ENCODE results near the gene GPR85. TPM values are rescaled to one million over a fixed set of nuclear protein-coding genes. Genes with fewer than 3 reads are reported as not detected.

The GPR85 gene
- total RNA-seq, 2 experiments from 2014 or later: not detected

- Histone ChIP-seq H3K27me3 (ENCODE audit: control insufficient read depth in 1 of 2, insufficient read depth in 2 of 2, low read length in 2 of 2) (peaks cover 0 to 5% of the 10 kb centered on the region in 2 experiments), H3K4me1 (ENCODE audit: insufficient read depth, low read length) (no peaks in the 10 kb centered on the region), H3K9me3 (ENCODE audit: control insufficient read depth in 1 of 2, insufficient read depth in 1 of 2, low read length in 2 of 2) (no peaks in the 10 kb centered on the region), H3K27ac (ENCODE audit: low read depth in 1 of 2, low read length in 2 of 2) (no peak overlapping the region), H3K36me3 (ENCODE audit: insufficient read depth, low read length) (no peaks in the 10 kb centered on the region), H3K4me3 (ENCODE audit: low read length) (no peak overlapping the region)
- POLR2A ChIA-PET: no interaction called here
- CTCF ChIA-PET: no interaction called here
- peaks cover 2% of the 10 kb centered on the region for H3K9me3 Mint-ChIP-seq
- H3K4me3 Mint-ChIP-seq: no peak overlapping the region
- H3K4me1 Mint-ChIP-seq (ENCODE audit: low read depth): no peaks in the 10 kb centered on the region
- H3K27ac Mint-ChIP-seq: no peak overlapping the region
- intact Hi-C loops (cut with DNase I, micrococcal nuclease): no loop called here
- no peaks in the 10 kb centered on the region for H3K36me3 Mint-ChIP-seq (ENCODE audit: low read depth)
- DNase-seq (no peak), ATAC-seq (ENCODE audit: poor library complexity) (no peak)
- H3K27me3 Mint-ChIP-seq: peaks cover 25% of the 10 kb centered on the region
- no peak for TF ChIP-seq CTCF (IDR thresholded peaks at IDR 0.05)
Measured at GRCh38 chr7:113046453-113046852, 40.2 kb downstream of the GPR85 start.

- H3K27ac Mint-ChIP-seq: no peak overlapping the region
- H3K4me3 Mint-ChIP-seq: no peak overlapping the region
- no peak overlapping the region for H3K27ac ChIP-seq (ENCODE audit: low read depth in 1 of 2, low read length in 2 of 2)
- H3K36me3 Mint-ChIP-seq (ENCODE audit: low read depth): no peaks in the 10 kb centered on the region
- no peaks in the 10 kb centered on the region for H3K9me3 ChIP-seq (ENCODE audit: control insufficient read depth in 1 of 2, insufficient read depth in 1 of 2, low read length in 2 of 2)
- TF ChIP-seq CTCF (IDR thresholded peaks at IDR 0.05): no peak
- H3K4me1 ChIP-seq (ENCODE audit: insufficient read depth, low read length): no peaks in the 10 kb centered on the region
- POLR2A ChIA-PET: no interaction called here
- intact Hi-C loops (cut with DNase I, micrococcal nuclease): no loop called here
- DNase-seq (no peak), ATAC-seq (ENCODE audit: poor library complexity) (no peak)
- H3K4me1 Mint-ChIP-seq (ENCODE audit: low read depth): no peaks in the 10 kb centered on the region
- H3K9me3 Mint-ChIP-seq: peaks cover 2% of the 10 kb centered on the region
- no peaks in the 10 kb centered on the region for H3K36me3 ChIP-seq (ENCODE audit: insufficient read depth, low read length)
- no peak overlapping the region for H3K4me3 ChIP-seq (ENCODE audit: low read length)
- peaks cover 25% of the 10 kb centered on the region for H3K27me3 Mint-ChIP-seq
- CTCF ChIA-PET: no interaction called here
- peaks cover 0 to 5% of the 10 kb centered on the region in 2 experiments for H3K27me3 ChIP-seq (ENCODE audit: control insufficient read depth in 1 of 2, insufficient read depth in 2 of 2, low read length in 2 of 2)
Measured at GRCh38 chr7:113045379-113045778, 41.2 kb downstream of the GPR85 start.

- Histone ChIP-seq H3K4me1 (ENCODE audit: insufficient read depth, low read length) (no peaks in the 10 kb centered on the region), H3K9me3 (ENCODE audit: control insufficient read depth in 1 of 2, insufficient read depth in 1 of 2, low read length in 2 of 2) (no peaks in the 10 kb centered on the region), H3K27ac (ENCODE audit: low read depth in 1 of 2, low read length in 2 of 2) (no peak overlapping the region), H3K36me3 (ENCODE audit: insufficient read depth, low read length) (no peaks in the 10 kb centered on the region), H3K27me3 (ENCODE audit: control insufficient read depth in 1 of 2, insufficient read depth in 2 of 2, low read length in 2 of 2) (peaks cover 0 to 5% of the 10 kb centered on the region in 2 experiments), H3K4me3 (ENCODE audit: low read length) (no peak overlapping the region)
- H3K9me3 Mint-ChIP-seq: peaks cover 2% of the 10 kb centered on the region
- ATAC-seq (ENCODE audit: poor library complexity) (no peak), DNase-seq (no peak)
- no peak for TF ChIP-seq CTCF (IDR thresholded peaks at IDR 0.05)
- CTCF ChIA-PET: no interaction called here
- no peak overlapping the region for H3K4me3 Mint-ChIP-seq
- H3K4me1 Mint-ChIP-seq (ENCODE audit: low read depth): no peaks in the 10 kb centered on the region
- no peaks in the 10 kb centered on the region for H3K36me3 Mint-ChIP-seq (ENCODE audit: low read depth)
- POLR2A ChIA-PET: no interaction called here
- peaks cover 17% of the 10 kb centered on the region for H3K27me3 Mint-ChIP-seq
- intact Hi-C loops (cut with DNase I, micrococcal nuclease): no loop called here
- no peak overlapping the region for H3K27ac Mint-ChIP-seq
Measured at GRCh38 chr7:113044394-113044793, 42.2 kb downstream of the GPR85 start.
